T-helper 2 cell treated with Interferon-gamma antibody and Interleukin-4, amounts not matched to agents 5 μg/mL and 100 μg/mL, for 36 hours (primary cell): ENCODE data around the gene ITK.

Source experiments
- DNase-seq: peaks from one replicate; pipeline ENCODE4 v3.0.0; 2021; ENCODE audit warnings: low spot score
- H3K27ac Mint-ChIP-seq: one replicate; pipeline ENCODE4 v1.8.0; 2021; ENCODE audit warnings: mild to moderate bottlenecking, mixed read lengths
- H3K27me3 Mint-ChIP-seq: one replicate; pipeline ENCODE4 v1.8.0; 2021; ENCODE audit warnings: low read depth, mixed read lengths
- H3K36me3 Mint-ChIP-seq: one replicate; pipeline ENCODE4 v1.8.0; 2021; ENCODE audit warnings: low read depth, mixed read lengths
- H3K4me1 Mint-ChIP-seq: one replicate; pipeline ENCODE4 v1.8.0; 2021; ENCODE audit warnings: low read depth, mixed read lengths
- H3K4me3 Mint-ChIP-seq: one replicate; pipeline ENCODE4 v1.8.0; 2022; ENCODE audit warnings: mild to moderate bottlenecking, moderate library complexity, mixed read lengths
- H3K9me3 Mint-ChIP-seq: one replicate; pipeline ENCODE4 v1.8.0; 2021; ENCODE audit warnings: mixed read lengths

ITK gene

GRCh38 chr5:157180374-157181264 lies at the start of gene ITK:
Gene ITK, plus strand, starts transcription at chr5:157180840. Its CDS starts 138 bp downstream, at chr5:157180978.
- DNase-seq: peak; percentile 58
- Mint-ChIP-seq H3K27ac (peak within 1 kb of the TSS; percentile 98), H3K27me3 (no peaks in the 10 kb centered on the region), H3K36me3 (peaks cover 55% of the 10 kb centered on the region), H3K4me1 (peaks cover 49% of the 10 kb centered on the region), H3K9me3 (peaks cover 11% of the 10 kb centered on the region), H3K4me3 (peak within 1 kb of the TSS; percentile 98)

GRCh38 chr5:157130925-157131324 lies 49.7 kb upstream of the ITK start:
- peaks cover 29% of the 10 kb centered on the region for H3K4me1 Mint-ChIP-seq
- no peaks in the 10 kb centered on the region for H3K9me3 Mint-ChIP-seq
- DNase-seq: no peak
- H3K4me3 Mint-ChIP-seq: no peak overlapping the region
- H3K27me3 Mint-ChIP-seq: no peaks in the 10 kb centered on the region
- H3K27ac Mint-ChIP-seq: peak overlapping the region; percentile 34
- peaks cover 7% of the 10 kb centered on the region for H3K36me3 Mint-ChIP-seq

- Mint-ChIP-seq H3K27ac (no peak overlapping the region), H3K4me1 (peaks cover 35% of the 10 kb centered on the region), H3K4me3 (no peak overlapping the region), H3K27me3 (no peaks in the 10 kb centered on the region), H3K36me3 (peaks cover 14% of the 10 kb centered on the region), H3K9me3 (no peaks in the 10 kb centered on the region)
- DNase-seq: no peak
Measured at GRCh38 chr5:157132281-157132612, 48.4 kb upstream of the ITK start.

- H3K4me3 Mint-ChIP-seq: no peak overlapping the region
- no peak overlapping the region for H3K27ac Mint-ChIP-seq
- H3K4me1 Mint-ChIP-seq: peaks cover 47% of the 10 kb centered on the region
- DNase-seq: no peak
- no peaks in the 10 kb centered on the region for H3K27me3 Mint-ChIP-seq
- peaks cover 53% of the 10 kb centered on the region for H3K36me3 Mint-ChIP-seq
- H3K9me3 Mint-ChIP-seq: peaks cover 3% of the 10 kb centered on the region
Measured at GRCh38 chr5:157137691-157138090, 42.9 kb upstream of the ITK start.

- Mint-ChIP-seq H3K36me3 (peaks cover 36% of the 10 kb centered on the region), H3K27me3 (peaks cover 2% of the 10 kb centered on the region), H3K9me3 (peaks cover 3% of the 10 kb centered on the region), H3K4me1 (peaks cover 44% of the 10 kb centered on the region), H3K27ac (peak within 1 kb of the TSS; percentile 99), H3K4me3 (peak within 1 kb of the TSS; percentile 90)
- DNase-seq: peak; percentile 94
Measured at GRCh38 chr5:157142317-157143126, 38.1 kb upstream of the ITK start, which contains the start of gene MED7. Gene MED7, minus strand, starts transcription at chr5:157142865. Its CDS starts 3,434 bp downstream, at chr5:157139431.

- Mint-ChIP-seq H3K27me3 (peaks cover 2% of the 10 kb centered on the region), H3K4me3 (peak overlapping the region; percentile 90), H3K36me3 (peaks cover 28% of the 10 kb centered on the region), H3K4me1 (peaks cover 49% of the 10 kb centered on the region), H3K9me3 (peaks cover 3% of the 10 kb centered on the region), H3K27ac (peak overlapping the region; percentile 99)
- peak; percentile 66 for DNase-seq
Measured at GRCh38 chr5:157143127-157143971, 37.3 kb upstream of the ITK start.

- peak overlapping the region; percentile 83 for H3K27ac Mint-ChIP-seq
- H3K36me3 Mint-ChIP-seq: no peaks in the 10 kb centered on the region
- H3K4me3 Mint-ChIP-seq: peak overlapping the region; percentile 33
- DNase-seq: peak; percentile 74
- peaks cover 44% of the 10 kb centered on the region for H3K4me1 Mint-ChIP-seq
- peaks cover 2% of the 10 kb centered on the region for H3K27me3 Mint-ChIP-seq
- no peaks in the 10 kb centered on the region for H3K9me3 Mint-ChIP-seq
Measured at GRCh38 chr5:157148734-157149615, 31.7 kb upstream of the ITK start.

- H3K4me3 Mint-ChIP-seq: no peak overlapping the region
- H3K4me1 Mint-ChIP-seq: peaks cover 48% of the 10 kb centered on the region
- peaks cover 2% of the 10 kb centered on the region for H3K27me3 Mint-ChIP-seq
- H3K9me3 Mint-ChIP-seq: no peaks in the 10 kb centered on the region
- DNase-seq: no peak
- H3K36me3 Mint-ChIP-seq: no peaks in the 10 kb centered on the region
- H3K27ac Mint-ChIP-seq: no peak overlapping the region
Measured at GRCh38 chr5:157150995-157151394, 29.6 kb upstream of the ITK start.

GRCh38 chr5:157155297-157155696 lies 25.3 kb upstream of the ITK start:
- Mint-ChIP-seq H3K9me3 (no peaks in the 10 kb centered on the region), H3K27me3 (no peaks in the 10 kb centered on the region), H3K4me3 (peak overlapping the region; percentile 85), H3K27ac (peak overlapping the region; percentile 84), H3K36me3 (peaks cover 4% of the 10 kb centered on the region), H3K4me1 (peaks cover 65% of the 10 kb centered on the region)
- DNase-seq: no peak

GRCh38 chr5:157157293-157157891 lies 23.2 kb upstream of the ITK start:
- Mint-ChIP-seq H3K4me3 (no peak overlapping the region), H3K27me3 (no peaks in the 10 kb centered on the region), H3K36me3 (peaks cover 4% of the 10 kb centered on the region), H3K9me3 (no peaks in the 10 kb centered on the region), H3K27ac (no peak overlapping the region), H3K4me1 (peaks cover 68% of the 10 kb centered on the region)
- no peak for DNase-seq

- Mint-ChIP-seq H3K4me3 (peak overlapping the region; percentile 47), H3K4me1 (peaks cover 64% of the 10 kb centered on the region), H3K27ac (peak overlapping the region; percentile 86), H3K9me3 (no peaks in the 10 kb centered on the region), H3K27me3 (no peaks in the 10 kb centered on the region), H3K36me3 (peaks cover 4% of the 10 kb centered on the region)
- peak; percentile 46 for DNase-seq
Measured at GRCh38 chr5:157159209-157159751, 21.4 kb upstream of the ITK start.

GRCh38 chr5:157160001-157160400 lies 20.6 kb upstream of the ITK start:
- DNase-seq: peak; percentile 44
- Mint-ChIP-seq H3K27ac (peak overlapping the region; percentile 86), H3K36me3 (peaks cover 4% of the 10 kb centered on the region), H3K4me3 (peak overlapping the region; percentile 47), H3K27me3 (no peaks in the 10 kb centered on the region), H3K9me3 (no peaks in the 10 kb centered on the region), H3K4me1 (peaks cover 59% of the 10 kb centered on the region)
